DOHH2 (cell line): ENCODE results near the gene TRIM45.

Experiments used
- H3F3A ChIP-seq: fragments of 200-600 bp; sonication (generic), shearing (Covaris generic); 2 replicates; pipeline ENCODE4 v1.6.0; 2016; ENCODE audit warnings: antibody characterized with exemption, mild to moderate bottlenecking; ENCODE audit not compliant: control insufficient read depth, insufficient read depth
- H3K27ac ChIP-seq: fragments of 200-600 bp; sonication (generic); 2 replicates; pipeline ENCODE4 v1.5.1; 2014; ENCODE audit warnings: low read depth, mild to moderate bottlenecking, low read length, moderate library complexity
- H3K27me3 ChIP-seq: fragments of 200-600 bp; sonication (generic); 2 replicates; pipeline ENCODE4 v1.6.1; 2014; ENCODE audit warnings: mild to moderate bottlenecking, low read length, mixed read lengths; ENCODE audit not compliant: control insufficient read depth
- H3K36me3 ChIP-seq: fragments of 200-600 bp; sonication (generic); 2 replicates; pipeline ENCODE4 v1.6.1; 2014; ENCODE audit warnings: mild to moderate bottlenecking, low read length, moderate library complexity, mixed read lengths; ENCODE audit not compliant: control insufficient read depth
- H3K4me1 ChIP-seq: fragments of 200-600 bp; sonication (generic); 2 replicates; pipeline ENCODE4 v1.6.1; 2014; ENCODE audit warnings: mild to moderate bottlenecking, low read length, mixed read lengths; ENCODE audit not compliant: control insufficient read depth
- H3K4me2 ChIP-seq: fragments of 200-600 bp; sonication (generic); 2 replicates; pipeline ENCODE4 v1.6.0; 2014; ENCODE audit warnings: mild to moderate bottlenecking, low read length, moderate library complexity
- H3K4me3 ChIP-seq: fragments of 200-600 bp; sonication (generic); 2 replicates; pipeline ENCODE4 v1.5.1; 2014; ENCODE audit warnings: mild to moderate bottlenecking, low read length, mixed read lengths
- H3K79me2 ChIP-seq: fragments of 200-600 bp; sonication (generic); 2 replicates; pipeline ENCODE4 v1.6.1; 2014; ENCODE audit warnings: mild to moderate bottlenecking, low read length, mixed read lengths; ENCODE audit not compliant: control insufficient read depth
- H3K9me2 ChIP-seq: fragments of 200-600 bp; sonication (generic); replicated peaks from 2 replicates; pipeline ENCODE4 v1.6.1; 2014; ENCODE audit warnings: mild to moderate bottlenecking, low read length, mixed read lengths; ENCODE audit not compliant: control insufficient read depth
- H3K9me3 ChIP-seq: fragments of 200-600 bp; sonication (generic); 2 replicates; pipeline ENCODE4 v1.6.1; 2014; ENCODE audit warnings: antibody characterized with exemption, low read length, mixed read lengths; ENCODE audit not compliant: control insufficient read depth, insufficient read depth
- H4K20me1 ChIP-seq: fragments of 200-600 bp; sonication (generic); 2 replicates; pipeline ENCODE4 v1.6.0; 2014; ENCODE audit warnings: low read depth, mild to moderate bottlenecking, antibody characterized with exemption, low read length, moderate library complexity; ENCODE audit not compliant: control insufficient read depth, insufficient read depth
- EZH2phosphoT487 ChIP-seq: fragments of 200-600 bp; sonication (generic); IDR thresholded peaks from 2 replicates; pipeline ENCODE4 v1.6.1; 2017; ENCODE audit warnings: borderline replicate concordance, mild to moderate bottlenecking, antibody characterized with exemption, low read length, moderate library complexity, mixed read lengths
- TF ChIP-seq, protein P1 (sequence below): fragments of 200-600 bp; sonication (generic); IDR thresholded peaks from one replicate; pipeline ENCODE4 v1.5.1; 2014; ENCODE audit warnings: antibody characterized with exemption, mild to moderate bottlenecking, low read depth, low read length; ENCODE audit not compliant: poor library complexity, severe bottlenecking

Gene TRIM45

DNA sequence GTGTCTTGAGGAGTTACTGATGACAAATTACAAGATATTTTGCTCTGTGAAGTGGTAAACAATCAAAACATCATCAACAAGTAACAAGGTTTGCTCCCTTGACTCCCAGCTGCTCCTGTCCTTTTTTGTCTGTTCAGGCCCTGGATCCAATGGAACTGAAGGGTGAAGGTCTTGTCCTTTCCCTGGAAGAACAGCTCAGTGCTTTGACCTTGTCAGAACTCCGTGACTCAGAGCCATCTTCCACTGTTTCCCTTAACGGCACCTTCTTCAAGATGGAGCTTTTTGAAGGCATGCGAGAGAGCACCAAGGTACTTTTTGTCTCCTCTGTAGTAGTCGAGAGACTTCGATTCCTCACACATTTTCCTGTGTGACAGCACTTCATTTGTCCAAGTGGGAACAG lies 29.0 kb downstream of the TRIM45 start:
- no peaks in the 10 kb centered on the region for H3K27me3 ChIP-seq
- H3K4me1 ChIP-seq = peaks cover 9% of the 10 kb centered on the region
- peaks cover 98% of the 10 kb centered on the region for H3K36me3 ChIP-seq
- no peaks in the 10 kb centered on the region for H3F3A ChIP-seq
- no peaks in the 10 kb centered on the region for H3K79me2 ChIP-seq
- TF ChIP-seq EZH2phosphoT487 = no peak
- TF ChIP-seq, protein P1, sequence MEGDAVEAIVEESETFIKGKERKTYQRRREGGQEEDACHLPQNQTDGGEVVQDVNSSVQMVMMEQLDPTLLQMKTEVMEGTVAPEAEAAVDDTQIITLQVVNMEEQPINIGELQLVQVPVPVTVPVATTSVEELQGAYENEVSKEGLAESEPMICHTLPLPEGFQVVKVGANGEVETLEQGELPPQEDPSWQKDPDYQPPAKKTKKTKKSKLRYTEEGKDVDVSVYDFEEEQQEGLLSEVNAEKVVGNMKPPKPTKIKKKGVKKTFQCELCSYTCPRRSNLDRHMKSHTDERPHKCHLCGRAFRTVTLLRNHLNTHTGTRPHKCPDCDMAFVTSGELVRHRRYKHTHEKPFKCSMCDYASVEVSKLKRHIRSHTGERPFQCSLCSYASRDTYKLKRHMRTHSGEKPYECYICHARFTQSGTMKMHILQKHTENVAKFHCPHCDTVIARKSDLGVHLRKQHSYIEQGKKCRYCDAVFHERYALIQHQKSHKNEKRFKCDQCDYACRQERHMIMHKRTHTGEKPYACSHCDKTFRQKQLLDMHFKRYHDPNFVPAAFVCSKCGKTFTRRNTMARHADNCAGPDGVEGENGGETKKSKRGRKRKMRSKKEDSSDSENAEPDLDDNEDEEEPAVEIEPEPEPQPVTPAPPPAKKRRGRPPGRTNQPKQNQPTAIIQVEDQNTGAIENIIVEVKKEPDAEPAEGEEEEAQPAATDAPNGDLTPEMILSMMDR = no peak
- no peaks in the 10 kb centered on the region for H3K9me3 ChIP-seq
- H3K27ac ChIP-seq = no peak overlapping the region
- H4K20me1 ChIP-seq = no peaks in the 10 kb centered on the region
- H3K4me3 ChIP-seq = no peak overlapping the region
- no peak overlapping the region for H3K4me2 ChIP-seq
- no peaks in the 10 kb centered on the region for H3K9me2 ChIP-seq

- Histone ChIP-seq H4K20me1 (no peaks in the 10 kb centered on the region), H3K79me2 (no peaks in the 10 kb centered on the region), H3K9me2 (no peaks in the 10 kb centered on the region), H3K36me3 (peaks cover 95% of the 10 kb centered on the region), H3K4me1 (peaks cover 9% of the 10 kb centered on the region), H3K4me3 (no peak overlapping the region), H3K4me2 (no peak overlapping the region), H3K27ac (no peak overlapping the region), H3K27me3 (no peaks in the 10 kb centered on the region), H3K9me3 (no peaks in the 10 kb centered on the region), H3F3A (no peaks in the 10 kb centered on the region)
- TF ChIP-seq, protein P1 = no peak
- TF ChIP-seq EZH2phosphoT487 = no peak
Measured at GRCh38 chr1:117089996-117090395, 31.6 kb downstream of the TRIM45 start.

GRCh38 chr1:117087686-117088085 lies 33.9 kb downstream of the TRIM45 start:
- Histone ChIP-seq H3K9me3 (no peaks in the 10 kb centered on the region), H3K36me3 (peaks cover 91% of the 10 kb centered on the region), H3K27me3 (no peaks in the 10 kb centered on the region)

DNA sequence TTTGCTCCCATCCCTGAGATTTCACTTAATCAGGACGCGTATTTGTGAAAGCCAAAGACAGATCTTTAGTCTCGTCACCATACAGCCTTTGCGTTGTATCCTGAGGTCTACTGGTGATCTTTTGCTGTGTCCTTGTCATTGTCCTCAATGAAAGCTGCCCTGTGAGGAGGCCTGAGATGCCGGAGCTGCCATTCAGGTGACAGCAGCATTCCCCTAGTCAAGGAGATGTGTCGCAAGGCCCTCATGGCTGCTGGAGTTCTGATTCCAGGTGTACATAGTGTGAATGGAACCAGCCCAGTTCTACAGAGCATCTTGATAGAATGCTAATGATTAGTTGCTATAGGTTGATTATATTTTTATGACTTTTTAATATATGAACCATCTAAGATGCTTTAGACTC lies 37.3 kb downstream of the TRIM45 start:
- Histone ChIP-seq H3F3A (no peaks in the 10 kb centered on the region), H3K27me3 (no peaks in the 10 kb centered on the region), H4K20me1 (no peaks in the 10 kb centered on the region), H3K4me3 (no peak overlapping the region), H3K9me2 (no peaks in the 10 kb centered on the region), H3K4me2 (no peak overlapping the region), H3K79me2 (no peaks in the 10 kb centered on the region), H3K4me1 (peaks cover 4% of the 10 kb centered on the region; the same call in 1 of the 2 replicates), H3K27ac (no peak overlapping the region), H3K36me3 (peaks cover 90% of the 10 kb centered on the region), H3K9me3 (no peaks in the 10 kb centered on the region)
- no peak for TF ChIP-seq EZH2phosphoT487
- TF ChIP-seq, protein P1 = no peak

More at GRCh38 chr1:117087686-117088085, 33.9 kb downstream of the TRIM45 start:
- Histone ChIP-seq H3K79me2 (no peaks in the 10 kb centered on the region), H3K4me1 (peaks cover 4% of the 10 kb centered on the region; the same call in 1 of the 2 replicates), H3K4me2 (no peak overlapping the region), H3K4me3 (no peak overlapping the region), H3F3A (no peaks in the 10 kb centered on the region), H3K9me2 (no peaks in the 10 kb centered on the region), H4K20me1 (no peaks in the 10 kb centered on the region), H3K27ac (no peak overlapping the region)
- TF ChIP-seq EZH2phosphoT487 = no peak
